Activated CD8-positive, alpha-beta T cell treated with anti-CD3 and anti-CD28 coated beads for 36 hours (primary cell): ENCODE data around the gene ZNF407. TPM values are rescaled to one million over a fixed set of nuclear protein-coding genes. Genes with fewer than 3 reads are reported as not detected.

Experiments used
- ATAC-seq: fragments of 200-7000 bp; cut with Tn5 transposase; one replicate; pipeline ENCODE4 v1.10.0; 2021; ENCODE audit warnings: mild to moderate bottlenecking, moderate library complexity
- CTCF ChIA-PET: fragments of 350-600 bp; sonication (Branson Sonifier 250); formaldehyde crosslinking; loops from one replicate; lab custom pipeline; 2021; ENCODE audit warnings: antibody characterized with exemption; lab: Charles Lee
- POLR2A ChIA-PET: fragments of 350-600 bp; sonication (Branson Sonifier 250); formaldehyde crosslinking; loops from one replicate; lab custom pipeline; 2021; ENCODE audit warnings: antibody characterized with exemption; lab: Charles Lee
- DNase-seq: peaks from one replicate; pipeline ENCODE4 v3.0.0-alpha.2; 2020
- H3K27ac Mint-ChIP-seq: one replicate; pipeline ENCODE4 v1.8.0; 2021; ENCODE audit warnings: mild to moderate bottlenecking, mixed read lengths
- H3K27me3 Mint-ChIP-seq: one replicate; pipeline ENCODE4 v1.8.0; 2021; ENCODE audit warnings: mixed read lengths
- H3K36me3 Mint-ChIP-seq: one replicate; pipeline ENCODE4 v1.8.0; 2021; ENCODE audit warnings: low read depth, mixed read lengths
- H3K4me1 Mint-ChIP-seq: one replicate; pipeline ENCODE4 v1.8.0; 2021; ENCODE audit warnings: low read depth, mixed read lengths
- H3K4me3 Mint-ChIP-seq: one replicate; pipeline ENCODE4 v1.8.0; 2021; ENCODE audit warnings: mild to moderate bottlenecking, moderate library complexity, mixed read lengths
- H3K9me3 Mint-ChIP-seq: one replicate; pipeline ENCODE4 v1.8.0; 2021; ENCODE audit warnings: mixed read lengths
- intact Hi-C: fragments of 100-400 bp; cut with micrococcal nuclease; formaldehyde crosslinking; loops from one replicate; pipeline ENCODE4 v1.10.0; 2022
- total RNA-seq, 2 experiments: library from RNA; stranded (reverse); gene quantifications; one replicate each; pipeline ENCODE4 v1.2.3, GENCODE V29; 2021
- TF ChIP-seq, protein P1 (sequence below): fragments of 200-600 bp; IDR thresholded peaks from one replicate; pipeline ENCODE4 v1.8.0; 2022; ENCODE audit warnings: antibody characterized with exemption, mild to moderate bottlenecking

ZNF407 gene
- total RNA-seq, 2 experiments from 2014 or later, result 9.9 to 10.8 TPM

DNA sequence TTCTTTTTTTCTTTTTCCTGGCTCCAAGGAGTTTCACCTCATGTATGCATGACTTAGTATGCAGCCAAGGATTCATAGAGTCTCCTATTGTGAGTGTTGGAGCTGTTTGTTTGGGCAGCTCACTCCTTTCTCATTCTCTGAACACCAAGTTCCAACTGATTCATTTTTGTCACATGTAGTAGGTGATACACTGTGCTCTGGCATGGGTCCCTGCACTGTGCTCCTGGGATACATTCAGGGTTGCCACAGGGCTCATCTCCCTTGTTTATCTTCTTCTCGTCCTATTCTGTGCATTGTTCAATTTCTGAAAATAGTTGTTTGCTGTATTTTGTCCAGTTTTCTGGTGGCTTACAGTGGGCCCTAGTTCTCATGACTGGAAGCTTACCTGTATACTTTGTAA is 96.8 kb downstream of the ZNF407 start:
- H3K27ac Mint-ChIP-seq, result no peak overlapping the region
- no peaks in the 10 kb centered on the region for H3K9me3 Mint-ChIP-seq
- DNase-seq, result no peak
- H3K4me1 Mint-ChIP-seq, result peaks cover 16% of the 10 kb centered on the region
- CTCF ChIA-PET, result no interaction called here
- no peak overlapping the region for H3K4me3 Mint-ChIP-seq
- H3K27me3 Mint-ChIP-seq, result no peaks in the 10 kb centered on the region
- ATAC-seq, result no peak
- no peaks in the 10 kb centered on the region for H3K36me3 Mint-ChIP-seq
- TF ChIP-seq, protein P1, sequence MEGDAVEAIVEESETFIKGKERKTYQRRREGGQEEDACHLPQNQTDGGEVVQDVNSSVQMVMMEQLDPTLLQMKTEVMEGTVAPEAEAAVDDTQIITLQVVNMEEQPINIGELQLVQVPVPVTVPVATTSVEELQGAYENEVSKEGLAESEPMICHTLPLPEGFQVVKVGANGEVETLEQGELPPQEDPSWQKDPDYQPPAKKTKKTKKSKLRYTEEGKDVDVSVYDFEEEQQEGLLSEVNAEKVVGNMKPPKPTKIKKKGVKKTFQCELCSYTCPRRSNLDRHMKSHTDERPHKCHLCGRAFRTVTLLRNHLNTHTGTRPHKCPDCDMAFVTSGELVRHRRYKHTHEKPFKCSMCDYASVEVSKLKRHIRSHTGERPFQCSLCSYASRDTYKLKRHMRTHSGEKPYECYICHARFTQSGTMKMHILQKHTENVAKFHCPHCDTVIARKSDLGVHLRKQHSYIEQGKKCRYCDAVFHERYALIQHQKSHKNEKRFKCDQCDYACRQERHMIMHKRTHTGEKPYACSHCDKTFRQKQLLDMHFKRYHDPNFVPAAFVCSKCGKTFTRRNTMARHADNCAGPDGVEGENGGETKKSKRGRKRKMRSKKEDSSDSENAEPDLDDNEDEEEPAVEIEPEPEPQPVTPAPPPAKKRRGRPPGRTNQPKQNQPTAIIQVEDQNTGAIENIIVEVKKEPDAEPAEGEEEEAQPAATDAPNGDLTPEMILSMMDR, result no peak
- intact Hi-C loops, result no loop called here
- POLR2A ChIA-PET, result interaction anchor here (1.2 kb wide), 1 partner anchor 29 kb away, joined by 3 read pairs; no protein-coding TSS in a partner anchor

GRCh38 chr18:74695170-74695569 is 97.5 kb downstream of the ZNF407 start:
- Mint-ChIP-seq H3K36me3 (no peaks in the 10 kb centered on the region), H3K4me1 (peaks cover 16% of the 10 kb centered on the region), H3K27me3 (no peaks in the 10 kb centered on the region), H3K4me3 (no peak overlapping the region), H3K27ac (no peak overlapping the region), H3K9me3 (no peaks in the 10 kb centered on the region)
- ATAC-seq (no peak), DNase-seq (no peak)
- ChIA-PET CTCF (no interaction called here), POLR2A (interaction anchor here (1.2 kb wide), 1 partner anchor 29 kb away, joined by 3 read pairs; no protein-coding TSS in a partner anchor)
- TF ChIP-seq, protein P1, result no peak
- intact Hi-C loops, result no loop called here

GRCh38 chr18:74698881-74699280 is 101.2 kb downstream of the ZNF407 start:
- POLR2A ChIA-PET, result no interaction called here
- ATAC-seq (no peak), DNase-seq (no peak)
- TF ChIP-seq, protein P1, result no peak
- peaks cover 7% of the 10 kb centered on the region for H3K4me1 Mint-ChIP-seq
- no peak overlapping the region for H3K4me3 Mint-ChIP-seq
- H3K36me3 Mint-ChIP-seq, result no peaks in the 10 kb centered on the region
- H3K9me3 Mint-ChIP-seq, result no peaks in the 10 kb centered on the region
- CTCF ChIA-PET, result no interaction called here
- no peak overlapping the region for H3K27ac Mint-ChIP-seq
- no peaks in the 10 kb centered on the region for H3K27me3 Mint-ChIP-seq
- intact Hi-C loops, result no loop called here

DNA sequence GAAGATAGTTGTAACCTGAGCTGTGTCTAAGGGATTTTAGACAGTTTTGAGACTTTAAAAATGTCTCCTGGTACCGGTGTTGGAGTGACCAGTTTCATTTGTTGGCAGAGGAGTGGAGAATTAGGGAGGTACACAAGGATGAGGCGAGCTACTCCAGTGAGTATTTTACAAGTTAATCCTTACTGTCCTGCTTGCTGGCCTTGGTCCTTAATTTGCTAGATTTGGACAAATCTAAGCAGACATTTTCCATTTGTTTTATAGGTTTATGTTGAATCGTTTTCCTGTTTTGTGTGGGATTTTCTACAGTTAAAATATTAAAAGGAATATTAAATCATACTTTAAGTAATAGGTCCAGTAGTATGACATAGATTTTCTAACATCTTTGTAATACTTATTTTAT is 101.8 kb downstream of the ZNF407 start:
- intact Hi-C loops, result no loop called here
- DNase-seq (no peak), ATAC-seq (no peak)
- H3K4me3 Mint-ChIP-seq, result no peak overlapping the region
- TF ChIP-seq, protein P1, result no peak
- H3K4me1 Mint-ChIP-seq, result peaks cover 5% of the 10 kb centered on the region
- POLR2A ChIA-PET, result no interaction called here
- H3K27ac Mint-ChIP-seq, result no peak overlapping the region
- no peaks in the 10 kb centered on the region for H3K27me3 Mint-ChIP-seq
- CTCF ChIA-PET, result no interaction called here
- H3K9me3 Mint-ChIP-seq, result no peaks in the 10 kb centered on the region
- no peaks in the 10 kb centered on the region for H3K36me3 Mint-ChIP-seq

DNA sequence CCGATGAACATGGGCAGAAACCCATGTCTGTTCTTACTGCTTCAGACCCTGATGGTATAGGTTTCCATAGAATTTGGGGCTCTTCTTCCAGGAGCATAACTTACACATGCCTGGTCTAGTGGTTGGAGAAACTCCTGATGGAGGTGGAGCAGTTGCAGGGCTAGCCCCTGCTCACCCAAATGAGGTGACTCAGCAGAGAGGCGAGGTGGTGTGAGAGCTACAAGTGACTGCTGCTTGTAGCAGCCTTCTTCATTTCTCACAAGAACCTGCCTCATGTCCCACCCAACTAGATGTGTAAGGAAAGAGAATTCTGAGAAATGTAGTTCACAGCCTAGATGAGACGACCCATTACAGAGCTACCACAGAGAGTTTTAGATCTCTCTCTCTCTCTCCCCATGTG is 105.3 kb downstream of the ZNF407 start:
- H3K36me3 Mint-ChIP-seq, result peaks cover 4% of the 10 kb centered on the region
- intact Hi-C loops, result no loop called here
- H3K4me1 Mint-ChIP-seq, result peaks cover 8% of the 10 kb centered on the region
- no peak overlapping the region for H3K4me3 Mint-ChIP-seq
- TF ChIP-seq, protein P1, result no peak
- DNase-seq, result no peak
- no peaks in the 10 kb centered on the region for H3K27me3 Mint-ChIP-seq
- H3K9me3 Mint-ChIP-seq, result no peaks in the 10 kb centered on the region
- POLR2A ChIA-PET, result no interaction called here
- ATAC-seq, result peak; percentile 30
- no peak overlapping the region for H3K27ac Mint-ChIP-seq
- CTCF ChIA-PET, result no interaction called here
